ENCODE measurements around the gene MSI2. TPM values are rescaled to one million over a fixed set of nuclear protein-coding genes. Genes with fewer than 3 reads are reported as not detected.

MSI2 gene
- polyA plus RNA-seq, 1 of the 3 experiments (the other 2 are of a cell fraction), result 24.1 TPM

GRCh38 chr17:57493625-57494024, 237.3 kb downstream of the MSI2 start:
- no peaks in the 10 kb centered on the region for H3K79me2 ChIP-seq (ENCODE audit: insufficient read depth)
- H3F3A ChIP-seq (replicated peaks; ENCODE audit: insufficient read depth), result no peaks in the 10 kb centered on the region
- CTCF ChIA-PET, result no interaction called here
- H3K4me2 ChIP-seq, result no peak overlapping the region
- H3K9me2 ChIP-seq, result no peaks in the 10 kb centered on the region
- no peaks in the 10 kb centered on the region for H4K20me1 ChIP-seq (ENCODE audit: insufficient read depth)
- TF ChIP-seq FOSL2 (IDR thresholded peaks at IDR 0.05; ENCODE audit: borderline replicate concordance, low read depth), result no peak
- no peak for TF ChIP-seq CTCF (IDR thresholded peaks at IDR 0.05)
- TF ChIP-seq IRF3 (IDR thresholded peaks at IDR 0.05; ENCODE audit: low read depth, low read length), result no peak
- H3K4me3 ChIP-seq (ENCODE audit: low read depth in 2 of 2, low read length in 1 of 2), result no peak overlapping the region
- H3K9me3 ChIP-seq, result no peaks in the 10 kb centered on the region
- no peak overlapping the region for H2AFZ ChIP-seq (ENCODE audit: low read depth)
- no peaks in the 10 kb centered on the region for H3K36me3 ChIP-seq (replicated peaks in 1 of 2; ENCODE audit: control insufficient read depth in 1 of 2, insufficient read depth in 2 of 2, low read length in 1 of 2)
- no peaks in the 10 kb centered on the region for H3K27me3 ChIP-seq (ENCODE audit: insufficient read depth)
- POLR2A ChIA-PET, result no interaction called here
- WGBS (ENCODE audit: low lambda C conversion rate), result 93% methylated on average over 6 of the region's 6 CpGs
- DNase-seq, result no peak
- peaks cover 0 to 50% of the 10 kb centered on the region in 2 experiments; a peak in 1 of 4 replicates for H3K4me1 ChIP-seq (ENCODE audit: control insufficient read depth in 1 of 2, insufficient read depth in 2 of 2, low read depth in 1 of 2, low read length in 1 of 2)
- H3K27ac ChIP-seq (ENCODE audit: low read depth in 2 of 2, low read length in 1 of 2), result peak overlapping the region in 1 of 2 experiments; percentile 39; a peak in 1 of 4 replicates
- no peak overlapping the region for H3K9ac ChIP-seq

GRCh38 chr17:57494443-57494842, 238.1 kb downstream of the MSI2 start:
- ChIA-PET CTCF (no interaction called here), POLR2A (interaction anchor here (1.2 kb wide), 1 partner anchor 9 kb away, joined by 3 read pairs; no protein-coding TSS in a partner anchor)
- WGBS (ENCODE audit: low lambda C conversion rate), result 95% methylated on average over 5 of the region's 5 CpGs
- Histone ChIP-seq H3K27me3 (ENCODE audit: insufficient read depth) (no peaks in the 10 kb centered on the region), H3K4me1 (ENCODE audit: control insufficient read depth in 1 of 2, insufficient read depth in 2 of 2, low read depth in 1 of 2, low read length in 1 of 2) (peaks cover 0 to 43% of the 10 kb centered on the region in 2 experiments; a peak in 1 of 4 replicates), H3K9me3 (no peaks in the 10 kb centered on the region), H3K79me2 (ENCODE audit: insufficient read depth) (no peaks in the 10 kb centered on the region), H3K36me3 (replicated peaks in 1 of 2; ENCODE audit: control insufficient read depth in 1 of 2, insufficient read depth in 2 of 2, low read length in 1 of 2) (no peaks in the 10 kb centered on the region), H3F3A (replicated peaks; ENCODE audit: insufficient read depth) (no peaks in the 10 kb centered on the region), H3K4me3 (ENCODE audit: low read depth in 2 of 2, low read length in 1 of 2) (no peak overlapping the region), H3K4me2 (no peak overlapping the region), H2AFZ (ENCODE audit: low read depth) (no peak overlapping the region), H4K20me1 (ENCODE audit: insufficient read depth) (no peaks in the 10 kb centered on the region), H3K27ac (ENCODE audit: low read depth in 2 of 2, low read length in 1 of 2) (peak overlapping the region in 1 of 2 experiments; percentile 39; a peak in 1 of 4 replicates), H3K9ac (no peak overlapping the region), H3K9me2 (no peaks in the 10 kb centered on the region)
- no peak for DNase-seq
- TF ChIP-seq GATA2 (CRISPR knock-in tag; IDR thresholded peaks at IDR 0.05) (no peak), NFIC (IDR thresholded peaks at IDR 0.05; ENCODE audit: borderline replicate concordance) (no peak), CHD2 (IDR thresholded peaks at IDR 0.05; ENCODE audit: low read length, partially characterized antibody) (no peak), NRF1 (IDR thresholded peaks at IDR 0.05; ENCODE audit: low read depth, low read length) (no peak), RAD21 (IDR thresholded peaks at IDR 0.05; ENCODE audit: low read length) (no peak), FOXJ3 (CRISPR knock-in tag; IDR thresholded peaks at IDR 0.05) (no peak), YY1 (IDR thresholded peaks at IDR 0.05; ENCODE audit: low read depth) (no peak), MAX (IDR thresholded peaks at IDR 0.05; ENCODE audit: low read depth) (no peak), RXRA (IDR thresholded peaks at IDR 0.05; ENCODE audit: borderline replicate concordance, low read depth) (no peak), USF2 (IDR thresholded peaks at IDR 0.05; ENCODE audit: borderline replicate concordance, low read depth, low read length) (no peak), REST (IDR thresholded peaks at IDR 0.05; ENCODE audit: low read depth, low read length) (no peak), TAF1 (IDR thresholded peaks at IDR 0.05; ENCODE audit: borderline replicate concordance, low read depth, low read length) (no peak), POLR2AphosphoS5 (IDR thresholded peaks at IDR 0.05; ENCODE audit: low read depth, low read length) (no peak), PBX3 (IDR thresholded peaks at IDR 0.05) (no peak), FOXM1 (IDR thresholded peaks at IDR 0.05; ENCODE audit: low read depth) (no peak), TCF12 (IDR thresholded peaks at IDR 0.05) (no peak), RFX5 (IDR thresholded peaks at IDR 0.05; ENCODE audit: low read length) (no peak)
